ENCODE results near the gene ATP2C2.

The ATP2C2 gene

DNA sequence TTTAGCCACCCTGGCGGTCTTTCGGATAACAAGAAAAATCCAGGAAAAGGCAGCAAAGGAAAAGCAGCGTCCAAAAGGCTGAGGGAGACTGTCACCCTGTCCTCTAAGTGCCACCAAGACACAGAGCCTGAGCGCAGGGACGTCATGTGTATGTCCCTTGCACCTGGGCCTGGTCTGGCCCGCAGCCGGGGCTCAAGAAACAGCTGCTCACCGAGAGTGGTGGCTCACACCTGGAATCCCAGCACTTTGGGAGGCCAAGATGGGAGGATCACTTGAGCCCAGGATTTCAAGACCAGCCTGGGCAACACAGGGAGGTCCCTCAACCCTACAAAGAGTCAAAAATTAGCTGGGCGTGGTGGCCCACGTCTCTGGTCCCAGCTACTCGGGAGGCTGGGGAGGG lies 145.3 kb downstream of the ATP2C2 start:
- DNase-seq (ENCODE audit: low read depth in 3 of 3), result no peak
